ENCODE measurements around the gene GRIP1.

Gene GRIP1

DNA sequence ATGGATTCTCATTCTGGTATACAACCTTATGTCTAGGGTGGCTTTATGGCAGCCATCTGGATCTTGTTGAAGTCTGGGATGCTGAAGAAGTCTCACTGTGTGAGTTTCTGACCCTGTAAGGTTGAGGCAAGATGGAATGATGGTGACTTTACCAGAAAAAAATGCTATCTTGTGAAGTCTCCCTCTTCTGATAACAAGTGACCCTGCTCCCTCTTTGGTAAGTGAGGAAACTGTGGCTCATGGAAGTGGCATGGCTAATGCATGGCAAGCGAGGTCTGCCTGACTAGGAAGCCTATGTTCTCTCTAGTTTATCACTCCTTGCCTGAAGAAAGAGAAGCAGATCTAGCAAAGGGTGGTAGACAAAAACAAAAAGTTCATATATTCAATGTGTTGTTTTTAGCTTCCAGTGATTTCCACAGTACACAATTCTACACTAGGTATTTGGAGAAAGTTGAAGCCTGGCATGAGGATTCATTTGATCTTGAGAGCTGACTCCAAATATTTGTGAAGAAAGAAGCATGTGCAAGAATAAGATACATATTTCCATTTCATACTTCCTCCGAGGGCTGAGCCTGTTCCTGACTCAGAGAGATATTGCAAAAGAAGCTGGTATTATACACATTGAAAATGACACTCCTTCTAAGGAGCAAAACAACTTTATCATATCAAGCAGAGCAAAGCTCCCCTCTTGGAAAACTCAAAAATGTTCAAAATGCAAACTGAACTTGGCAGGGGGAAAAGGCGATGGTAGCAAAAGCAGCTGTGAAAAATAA lies 313.0 kb downstream of the GRIP1 start:
- DNase-seq: no peak

GRCh38 chr12:66361703-66362102 lies 317.2 kb downstream of the GRIP1 start:
- DNase-seq: no peak

- DNase-seq: no peak
Measured at GRCh38 chr12:66359300-66359699, 319.6 kb downstream of the GRIP1 start.

DNA sequence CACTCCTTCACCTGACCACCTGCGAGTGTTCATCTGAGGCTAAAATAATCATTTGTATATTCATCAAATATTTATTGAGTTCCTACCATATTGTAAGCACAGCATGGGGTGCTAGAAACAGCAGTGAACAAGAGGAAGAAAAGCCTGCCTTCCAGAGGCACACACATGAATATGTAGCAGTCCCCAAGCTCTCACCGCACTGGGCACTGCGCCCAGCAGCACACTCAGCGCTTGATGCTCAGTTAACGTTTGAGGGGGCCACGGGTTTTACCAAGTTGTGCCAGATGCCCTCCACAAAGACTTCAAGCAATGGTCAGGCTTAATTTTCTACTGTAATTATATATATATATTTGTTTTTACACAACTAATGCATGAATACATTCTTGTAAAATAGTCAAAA lies 324.6 kb downstream of the GRIP1 start:
- DNase-seq: no peak

GRCh38 chr12:66352899-66353298 lies 326.0 kb downstream of the GRIP1 start:
- DNase-seq: no peak

DNA sequence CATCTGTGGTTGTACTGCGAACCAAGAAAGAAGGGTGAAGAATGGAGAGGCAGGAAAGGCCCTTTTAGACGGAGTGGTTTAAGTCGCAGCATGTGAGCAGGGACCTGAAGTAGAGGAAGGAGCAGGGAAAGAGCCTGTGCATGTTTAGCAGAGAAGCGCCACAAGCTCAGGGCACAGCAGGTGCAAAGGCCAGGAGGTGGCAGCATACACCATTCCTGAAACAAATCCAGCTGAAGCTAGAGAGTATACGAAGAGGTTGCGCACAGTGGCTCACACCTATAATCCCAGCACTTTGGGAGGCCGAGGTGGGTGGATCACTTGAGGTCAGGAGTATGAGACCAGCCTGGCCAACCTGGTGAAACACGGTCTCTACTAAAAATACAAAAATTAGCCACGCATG lies 326.7 kb downstream of the GRIP1 start:
- no peak for DNase-seq

- DNase-seq: no peak
Measured at GRCh38 chr12:66351301-66351700, 327.6 kb downstream of the GRIP1 start.

DNA sequence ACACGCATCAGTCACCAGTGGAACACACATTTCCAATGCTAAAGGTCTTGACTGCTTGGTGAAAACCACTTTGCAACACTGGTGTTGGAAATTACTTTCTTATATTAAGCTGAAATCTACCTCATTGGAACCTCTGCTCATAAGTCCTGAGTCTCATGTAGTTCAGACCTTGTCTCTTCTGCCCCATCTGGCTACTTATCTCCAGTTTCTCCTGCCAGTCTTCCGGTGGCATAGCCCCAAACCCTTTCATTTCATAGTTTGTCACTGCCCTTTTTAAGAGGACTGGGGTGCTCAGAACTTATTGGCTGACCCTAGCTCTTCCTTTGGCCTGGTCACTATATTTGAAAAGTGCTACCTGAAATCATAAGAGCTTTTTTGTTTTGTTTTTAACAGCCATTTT lies 332.9 kb downstream of the GRIP1 start:
- DNase-seq: no peak

- DNase-seq: no peak
Measured at GRCh38 chr12:66345212-66345611, 333.7 kb downstream of the GRIP1 start.

DNA sequence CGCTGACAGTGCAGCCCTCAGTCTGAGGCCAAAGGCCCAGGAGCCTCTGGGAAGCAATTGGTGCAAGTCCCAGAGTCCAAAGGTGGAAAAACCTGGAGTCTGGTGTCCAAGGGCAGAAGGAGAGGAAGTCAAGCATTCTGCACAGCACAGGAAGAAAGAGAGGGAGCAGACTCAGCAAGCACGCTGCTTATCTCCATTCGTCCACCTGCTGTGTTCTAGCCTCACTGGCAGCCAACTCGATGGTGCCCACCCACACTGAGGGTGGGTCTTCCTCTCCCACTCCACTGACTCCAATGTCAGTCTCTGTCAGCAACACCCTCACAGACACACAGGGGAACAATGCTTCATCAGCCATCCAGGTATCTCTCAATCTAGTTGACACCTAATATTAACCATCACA lies 337.8 kb downstream of the GRIP1 start:
- no peak for DNase-seq

GRCh38 chr12:66340131-66340530 lies 338.7 kb downstream of the GRIP1 start:
- DNase-seq: no peak

DNA sequence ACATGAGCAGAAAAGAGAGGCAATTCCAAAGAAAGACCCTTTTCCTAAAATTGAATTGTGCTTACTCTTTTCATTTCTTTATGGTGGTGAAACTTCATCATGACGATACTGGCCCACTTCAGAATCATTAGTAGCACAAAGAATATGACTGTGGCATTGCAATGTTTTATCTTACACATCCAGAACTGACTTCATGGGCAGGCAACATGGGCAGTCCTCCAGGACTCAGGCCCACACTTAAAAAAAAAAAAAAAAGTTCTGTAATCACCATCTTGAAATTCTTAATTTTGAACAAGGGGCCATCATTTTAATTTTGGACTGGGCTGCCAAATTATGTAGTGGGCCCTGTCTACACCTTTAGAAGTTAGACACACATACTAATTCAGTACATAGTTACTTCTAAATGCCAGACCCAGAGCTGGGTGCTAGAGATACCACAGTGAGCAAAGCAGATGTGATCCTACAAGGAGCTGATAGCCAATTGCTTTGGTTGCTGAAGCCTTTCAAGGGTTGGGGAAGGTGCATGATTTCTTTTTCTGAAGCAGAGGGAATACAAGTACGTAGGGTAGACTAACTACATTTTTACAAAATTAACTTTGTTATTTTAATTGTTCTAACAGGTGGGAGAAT lies 341.4 kb downstream of the GRIP1 start:
- DNase-seq: no peak

DNA sequence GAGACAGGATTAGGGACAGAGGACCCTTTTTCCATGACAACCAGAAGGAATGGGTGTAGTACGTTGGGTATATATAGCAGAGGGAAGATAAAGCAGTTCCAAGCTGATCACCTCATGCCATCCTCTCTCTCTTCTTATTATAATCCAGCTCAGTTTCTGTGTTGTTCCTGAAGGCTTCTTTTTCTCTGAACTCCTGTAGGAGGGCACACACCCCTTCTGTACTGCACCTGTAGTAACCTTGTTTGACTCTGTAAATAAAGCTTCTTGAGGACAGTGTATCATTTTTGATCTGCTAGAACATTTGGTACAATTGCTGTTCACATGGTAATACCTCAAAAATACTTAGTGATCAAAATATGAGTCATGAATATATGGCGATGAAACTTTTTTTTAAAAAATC lies 343.1 kb downstream of the GRIP1 start:
- no peak for DNase-seq

GRCh38 chr12:66331814-66332213 lies 347.1 kb downstream of the GRIP1 start:
- DNase-seq: no peak

GRCh38 chr12:66331016-66331415 lies 347.9 kb downstream of the GRIP1 start:
- DNase-seq: no peak

- no peak for DNase-seq
Measured at GRCh38 chr12:66329941-66330340, 348.9 kb downstream of the GRIP1 start.

DNA sequence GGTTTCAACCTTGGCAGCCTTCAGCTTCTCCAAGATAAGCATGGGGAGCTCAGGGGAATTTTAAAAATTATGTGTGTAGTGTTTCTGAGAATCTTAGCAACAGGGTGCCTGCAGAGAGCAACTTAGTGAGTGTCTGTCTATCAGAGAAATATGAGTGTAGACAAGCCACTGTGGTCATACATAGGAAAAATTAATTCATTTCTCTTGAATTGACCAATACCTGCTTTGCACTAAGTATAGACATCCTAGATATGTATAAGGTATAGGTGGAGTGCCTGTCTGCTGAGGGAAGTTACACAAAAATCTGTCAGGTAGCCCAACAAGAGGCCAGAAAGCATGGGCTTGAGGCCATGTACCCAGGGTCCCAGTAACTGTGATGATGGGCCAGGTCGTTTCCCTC lies 355.9 kb downstream of the GRIP1 start:
- DNase-seq: no peak

DNA sequence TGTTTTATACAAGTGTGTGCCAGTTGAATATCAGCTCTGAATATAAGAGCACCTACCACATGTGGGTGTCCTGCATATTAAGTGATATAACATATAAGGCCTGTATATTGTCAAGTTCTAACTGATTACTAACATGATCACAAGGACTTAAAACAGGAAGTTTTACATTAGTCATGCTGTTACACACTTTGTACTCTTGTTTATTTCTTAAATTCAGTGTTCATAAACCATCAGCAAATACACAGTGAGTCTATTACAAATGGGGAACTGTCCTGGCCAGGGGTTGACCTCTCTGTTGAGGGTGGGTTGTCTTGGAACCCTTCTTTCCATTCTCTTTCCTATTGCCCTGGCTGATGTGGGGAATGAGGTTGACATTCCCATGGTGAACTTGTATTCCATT lies 357.4 kb downstream of the GRIP1 start:
- DNase-seq: no peak

DNA sequence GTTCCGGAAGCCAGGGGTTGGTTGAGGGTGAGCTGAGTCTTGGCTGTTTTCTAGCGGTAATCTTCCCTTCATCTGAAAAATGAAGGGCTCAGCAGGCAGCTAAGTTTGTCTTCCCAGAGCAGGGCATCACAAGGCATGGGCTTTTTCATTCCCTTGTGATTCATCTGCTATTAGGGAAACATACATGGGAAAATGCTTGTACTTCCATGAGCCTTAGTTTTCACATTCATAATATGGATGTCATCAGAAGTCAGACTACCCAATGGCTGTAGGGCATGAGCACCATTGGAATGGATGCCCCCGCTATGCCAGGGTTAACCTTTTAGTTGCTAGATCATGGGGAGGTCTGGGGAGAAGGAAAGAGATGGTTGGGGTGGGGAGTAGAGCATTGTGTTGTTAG lies 357.9 kb downstream of the GRIP1 start:
- DNase-seq: no peak

GRCh38 chr12:66319266-66319954 lies 359.5 kb downstream of the GRIP1 start:
- DNase-seq: no peak

DNA sequence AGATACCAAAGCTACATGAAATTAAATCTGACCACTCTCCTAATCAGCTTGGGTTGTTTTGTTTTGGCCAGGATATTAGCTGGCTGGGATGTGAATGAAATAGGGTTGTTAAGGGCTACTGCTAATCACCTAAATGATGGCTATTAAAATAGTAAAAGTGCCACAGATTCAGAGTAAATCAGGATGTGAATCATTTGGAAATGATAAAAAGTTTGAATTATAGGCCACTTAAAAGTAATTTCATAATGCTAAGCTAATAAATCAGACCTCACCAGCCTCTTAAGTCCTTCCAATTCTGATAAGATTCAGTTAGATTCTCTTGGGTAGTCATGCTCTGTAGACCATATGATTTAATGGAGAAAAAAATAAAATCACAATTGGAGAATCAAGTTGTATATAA lies 364.6 kb downstream of the GRIP1 start:
- DNase-seq: no peak

- DNase-seq: no peak
Measured at GRCh38 chr12:66312189-66312588, 366.7 kb downstream of the GRIP1 start.

DNA sequence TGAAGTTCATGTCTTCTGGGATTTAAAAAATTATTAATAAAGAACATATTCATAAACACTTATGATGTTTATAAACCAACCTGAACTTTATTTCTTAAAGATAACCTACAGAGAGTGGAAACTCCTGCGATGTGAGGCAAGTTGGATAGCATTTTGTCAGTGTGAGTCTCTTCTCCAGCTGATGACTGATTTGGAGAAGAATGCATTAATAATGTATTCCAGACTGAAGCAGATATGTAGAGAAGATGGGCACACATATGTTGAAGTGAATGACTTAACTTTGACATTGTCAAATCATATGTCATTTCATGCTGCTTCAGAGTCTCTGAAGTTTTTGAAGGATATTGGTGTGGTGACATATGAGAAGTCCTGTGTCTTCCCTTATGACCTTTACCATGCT lies 369.3 kb downstream of the GRIP1 start:
- DNase-seq: no peak

DNA sequence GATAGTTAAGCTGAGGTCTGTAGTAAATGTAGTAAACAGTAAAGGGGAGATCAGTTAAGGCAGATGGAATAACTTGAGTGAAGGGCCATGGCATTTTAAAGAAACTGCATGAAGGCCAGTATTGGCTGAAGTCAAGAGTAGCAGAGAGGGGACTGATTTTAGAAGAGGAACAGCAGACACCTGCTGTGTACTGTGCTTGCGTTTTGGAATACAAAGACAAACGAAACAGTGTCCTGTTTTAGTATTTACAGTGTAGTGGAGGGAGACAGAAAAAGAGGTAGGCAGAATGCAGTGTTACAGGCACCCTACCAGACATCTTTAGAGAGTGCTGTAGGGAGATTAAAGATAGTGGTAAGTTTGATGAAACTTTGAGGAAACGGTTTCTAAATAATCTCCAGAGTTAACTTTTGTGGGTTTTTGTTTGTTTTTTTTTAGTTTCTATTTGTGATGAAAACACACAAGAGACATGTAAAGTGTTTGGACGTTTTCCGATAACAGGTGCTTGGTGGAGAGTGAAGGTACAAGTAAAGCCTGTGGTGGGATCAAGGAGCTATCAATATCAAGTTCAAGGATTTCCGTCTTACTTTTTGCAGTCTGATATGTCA lies 374.5 kb downstream of the GRIP1 start:
- DNase-seq: no peak

All from NCI-H187 treated with DMSO at 0.1 percent for 48 hours (cell line).